HG03103 (cell line): ENCODE measurements around the gene LPIN3.
A peak's percentile ranks its signal among the peaks of the same experiment; 100 is the strongest.

ENCODE experiments used
- ATAC-seq: cut with Tn5 transposase; IDR thresholded peaks from one replicate; pipeline ENCODE4 v1.9.1; 2021; ENCODE audit warnings: low read depth; ENCODE audit not compliant: unreplicated experiment

The LPIN3 gene

DNA sequence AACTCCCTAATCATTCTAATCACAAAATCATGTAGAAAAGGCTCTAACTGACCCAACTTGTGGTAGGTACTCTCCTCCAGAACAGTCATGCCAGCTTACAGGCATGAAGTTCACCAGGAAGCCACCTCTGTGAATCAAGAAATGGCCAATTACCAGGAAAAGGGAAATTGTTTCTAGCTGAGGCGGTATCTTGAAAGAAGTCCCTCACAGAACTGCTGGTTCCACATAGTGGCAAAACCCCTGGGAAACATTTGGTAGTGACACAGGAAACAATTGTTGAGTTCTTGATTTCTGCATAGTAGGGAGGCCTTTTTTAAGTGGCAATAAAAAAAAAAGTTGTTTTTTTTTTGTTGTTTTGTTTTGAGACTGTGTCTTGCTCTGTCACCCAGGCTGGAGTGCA lies 19.6 kb upstream of the LPIN3 start:
- no peak for ATAC-seq

DNA sequence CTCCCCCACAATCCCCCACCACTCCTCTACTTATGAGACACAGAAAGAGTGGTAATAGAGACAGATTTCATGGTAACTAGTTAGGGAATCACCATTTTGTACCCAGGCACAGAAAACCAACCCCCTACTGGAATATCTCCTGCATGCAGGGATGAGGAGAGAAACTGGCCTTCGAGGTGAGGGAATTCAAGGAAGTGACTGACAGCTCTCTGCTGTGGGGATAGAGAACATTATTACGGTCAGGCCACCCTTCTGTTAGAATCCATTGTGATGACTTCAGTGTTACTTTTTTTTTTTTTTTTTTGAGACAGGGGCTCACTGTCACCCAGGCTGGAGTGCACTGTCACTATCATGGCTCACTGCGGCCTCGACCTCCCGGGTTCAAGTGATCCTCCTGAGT lies 13.4 kb upstream of the LPIN3 start:
- ATAC-seq: no peak

DNA sequence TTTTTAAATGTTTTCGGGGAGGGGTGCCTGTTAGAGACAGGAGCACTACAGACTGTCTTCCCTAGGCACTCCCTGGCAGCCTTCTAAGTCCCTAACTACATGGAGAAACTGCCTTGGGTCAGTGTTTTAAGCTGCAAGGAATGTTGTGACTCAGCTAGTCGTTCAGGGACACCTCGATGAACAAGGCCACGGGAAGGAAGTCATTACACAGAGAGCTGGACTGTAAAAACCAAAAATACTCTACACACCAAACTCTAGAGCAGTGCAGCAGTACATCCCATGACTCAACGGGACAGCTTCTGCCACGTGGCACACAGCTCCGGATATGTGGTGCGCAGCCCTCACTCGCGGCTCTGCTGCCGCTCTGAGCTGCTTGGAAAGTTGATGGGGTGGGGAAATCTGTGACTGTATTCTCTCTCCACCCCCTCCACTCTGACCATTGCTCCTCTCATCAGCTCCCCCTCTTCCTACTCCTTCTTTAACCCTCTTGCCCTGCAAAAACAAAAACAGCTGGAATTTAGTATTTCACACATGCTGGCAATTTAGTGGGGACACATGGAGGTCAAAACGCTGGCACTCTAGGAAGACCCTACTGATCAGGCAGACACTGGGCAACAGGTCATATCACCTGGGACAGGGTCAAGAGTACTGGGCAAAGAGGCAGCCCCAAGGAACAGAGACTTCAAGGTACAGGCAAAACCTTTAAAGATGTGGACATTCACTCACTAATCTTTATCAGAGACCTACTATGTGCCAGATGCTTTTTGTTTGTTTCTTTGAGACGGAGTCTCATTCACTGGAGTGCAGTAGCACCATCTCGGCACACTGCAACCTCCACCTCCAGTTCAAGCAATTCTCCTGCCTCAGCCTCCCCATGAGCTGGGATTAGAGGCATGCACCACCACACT lies 10.9 kb upstream of the LPIN3 start:
- peak; percentile 82 for ATAC-seq

DNA sequence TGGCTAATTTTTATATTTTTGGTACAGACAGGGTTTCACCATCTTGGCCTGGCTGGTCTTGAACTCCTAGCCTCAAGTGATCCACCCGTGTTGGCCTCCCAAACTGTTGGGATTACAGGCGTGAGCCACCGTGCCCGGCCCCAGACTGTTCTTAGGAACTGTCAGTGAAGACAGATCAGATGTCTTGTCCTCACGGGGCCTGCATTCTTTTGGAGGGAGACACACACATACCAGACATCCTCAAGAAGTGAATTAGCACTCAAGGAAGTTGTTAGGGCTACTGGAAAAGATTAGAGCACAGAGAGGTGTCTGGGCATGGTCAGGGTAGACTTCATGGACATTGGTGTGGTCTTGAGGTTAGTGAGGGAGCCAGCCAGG lies 10.3 kb upstream of the LPIN3 start:
- no peak for ATAC-seq

DNA sequence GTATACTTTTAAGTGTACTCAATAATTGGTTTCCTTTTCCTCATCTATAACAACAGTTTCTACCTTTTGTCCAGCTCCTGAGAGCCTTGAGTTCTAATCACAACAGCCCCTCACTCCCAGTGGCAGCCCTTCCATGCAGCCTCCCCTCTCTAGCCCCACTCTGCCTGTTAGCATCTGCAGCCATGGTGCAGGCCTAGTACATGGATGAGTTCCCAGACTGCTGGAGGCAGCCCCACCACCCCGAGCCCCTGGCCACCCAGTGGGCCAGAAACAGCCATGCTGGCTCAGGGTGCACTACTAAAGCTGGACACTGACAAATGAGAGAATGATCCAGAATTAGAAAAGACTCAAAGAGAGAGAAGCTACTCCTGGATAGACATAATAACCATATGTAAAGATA lies 9.7 kb upstream of the LPIN3 start:
- ATAC-seq: no peak

DNA sequence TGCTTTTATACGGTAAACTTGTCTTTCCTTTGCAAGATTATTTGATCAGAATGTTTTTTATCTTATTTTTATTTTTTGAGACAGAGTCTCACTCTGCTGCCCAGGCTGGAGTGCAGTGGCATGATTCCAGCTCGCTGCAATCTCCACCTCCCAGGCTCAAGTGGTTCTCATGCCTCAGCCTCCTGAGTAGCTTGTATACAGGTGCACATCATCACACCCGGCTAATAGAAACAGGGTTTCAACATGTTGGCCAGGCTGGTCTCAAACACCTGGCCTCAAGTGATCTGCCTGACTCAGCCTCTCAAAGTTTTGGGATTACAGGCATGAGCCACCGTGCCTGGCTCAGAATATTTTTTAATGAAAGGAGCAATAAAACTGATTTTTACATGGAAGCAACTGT lies 8.9 kb upstream of the LPIN3 start:
- ATAC-seq: no peak

DNA sequence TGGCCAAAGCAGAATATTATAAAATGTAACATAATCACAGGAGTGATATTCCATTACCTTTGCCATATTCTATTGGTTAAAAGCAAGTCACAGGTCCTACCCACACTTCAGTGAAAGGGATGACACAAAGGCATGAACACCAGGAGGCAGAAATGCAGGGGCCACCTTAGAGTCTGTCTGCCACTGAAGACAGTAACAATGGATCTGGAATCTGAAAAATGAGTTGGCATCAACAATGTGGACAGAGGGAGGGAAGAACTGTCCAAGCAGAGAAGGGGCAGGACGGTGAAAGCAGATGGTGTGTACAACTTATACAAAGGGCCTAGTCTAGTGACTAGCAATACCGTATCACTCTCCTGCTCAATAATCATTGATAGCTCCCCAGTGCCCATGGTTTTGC lies 6.6 kb upstream of the LPIN3 start:
- ATAC-seq: no peak

DNA sequence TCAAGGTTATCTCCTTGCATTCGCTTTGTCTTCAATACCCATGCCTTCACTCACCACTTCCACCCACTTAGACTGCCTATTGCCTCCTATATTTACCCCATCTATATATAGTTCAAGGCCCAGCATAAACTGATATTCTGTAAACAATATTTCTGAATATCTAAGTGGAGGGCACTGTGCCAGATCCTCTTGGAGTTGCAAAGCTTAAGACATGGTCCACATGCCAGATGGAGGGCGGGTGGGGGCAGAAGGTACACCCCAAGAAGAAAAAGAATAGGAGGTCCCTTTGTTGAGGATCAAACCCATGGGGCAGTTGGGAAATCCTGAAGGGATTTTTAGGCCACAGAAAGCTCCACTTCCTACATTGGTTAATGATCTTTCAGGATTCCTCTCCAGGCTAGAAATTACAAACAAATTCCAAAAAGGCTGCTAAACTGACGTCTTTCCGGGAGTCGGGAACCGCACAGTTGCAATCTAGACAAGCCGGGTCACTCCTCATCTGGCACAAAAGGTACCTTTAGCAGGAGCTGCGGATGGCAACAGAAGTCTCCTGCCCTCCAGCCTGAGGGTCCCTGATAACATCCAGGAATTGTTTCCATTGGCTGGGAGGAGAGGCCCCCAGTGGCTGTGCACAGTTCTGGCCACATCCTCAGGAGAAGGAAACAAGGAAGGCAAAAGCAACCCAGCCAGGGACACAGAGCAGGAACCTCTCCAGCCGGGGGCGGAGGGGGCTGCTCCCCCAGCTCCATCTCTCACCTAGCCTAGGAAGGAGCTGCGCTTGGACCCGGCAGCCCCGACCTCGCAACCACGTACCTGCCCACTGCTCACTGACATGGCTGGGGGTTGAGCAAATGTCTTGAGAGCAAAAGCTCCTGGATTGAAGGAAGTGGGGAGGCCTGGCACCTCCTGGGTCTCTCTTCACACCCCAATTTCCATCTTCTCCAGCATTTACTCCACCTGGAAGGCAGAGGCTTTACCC lies 5.9 kb upstream of the LPIN3 start:
- no peak for ATAC-seq

DNA sequence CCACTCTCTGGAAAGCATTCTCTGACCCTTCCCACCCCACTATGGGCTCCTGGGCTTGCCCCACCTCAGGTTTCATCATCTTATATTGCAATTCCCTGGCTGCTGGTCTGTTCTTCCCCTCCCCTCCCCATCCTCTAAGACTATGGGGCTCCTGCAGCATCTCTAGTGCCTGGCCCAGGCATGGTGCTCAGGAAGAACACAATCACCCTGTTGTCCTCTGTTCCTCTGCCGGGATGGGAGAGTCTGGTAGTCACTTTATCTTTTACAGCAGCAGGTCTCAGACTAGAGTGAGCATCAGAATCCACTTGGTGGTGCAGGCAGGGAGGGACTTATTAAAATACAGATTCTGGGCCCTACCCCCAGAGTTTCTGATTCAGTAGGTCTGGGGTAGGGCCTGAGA lies 5.0 kb upstream of the LPIN3 start:
- ATAC-seq: no peak

DNA sequence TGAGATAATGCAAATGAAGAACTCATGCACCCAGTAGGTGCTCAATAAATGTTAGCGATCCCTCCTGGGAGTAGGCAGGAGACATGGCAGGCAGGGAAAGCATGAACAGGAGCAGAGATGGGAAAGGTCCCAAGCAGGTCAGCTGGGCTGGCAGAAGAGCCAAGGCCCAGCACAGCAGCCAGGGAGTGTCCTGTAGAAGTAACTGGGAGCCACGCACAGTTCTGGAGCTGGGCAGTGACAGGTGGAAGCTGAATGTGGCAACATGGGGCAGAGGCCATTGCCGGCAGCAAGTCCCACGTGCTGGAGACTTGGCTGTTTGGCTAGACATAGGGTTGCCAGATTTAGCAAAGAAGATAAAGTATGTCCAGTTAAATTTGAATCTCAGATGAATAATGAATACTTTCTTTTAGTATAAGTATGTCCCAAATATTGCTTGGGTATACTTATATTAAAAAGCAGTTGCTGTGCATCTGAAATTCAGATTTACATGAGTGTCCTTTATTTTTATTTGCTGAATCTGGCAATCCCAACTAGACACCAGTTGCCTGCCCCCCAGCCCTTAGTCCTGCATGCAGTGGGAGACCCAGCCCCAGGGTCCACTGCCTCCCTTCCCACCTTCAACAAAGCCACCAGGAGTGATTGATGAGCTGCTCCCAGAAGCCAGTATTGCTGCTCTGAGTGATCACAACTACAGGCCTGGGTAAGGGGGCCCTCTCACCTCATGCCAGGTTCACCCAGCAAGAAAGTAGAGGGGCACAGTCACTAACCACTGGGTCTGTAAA lies 3.7 kb upstream of the LPIN3 start:
- no peak for ATAC-seq

DNA sequence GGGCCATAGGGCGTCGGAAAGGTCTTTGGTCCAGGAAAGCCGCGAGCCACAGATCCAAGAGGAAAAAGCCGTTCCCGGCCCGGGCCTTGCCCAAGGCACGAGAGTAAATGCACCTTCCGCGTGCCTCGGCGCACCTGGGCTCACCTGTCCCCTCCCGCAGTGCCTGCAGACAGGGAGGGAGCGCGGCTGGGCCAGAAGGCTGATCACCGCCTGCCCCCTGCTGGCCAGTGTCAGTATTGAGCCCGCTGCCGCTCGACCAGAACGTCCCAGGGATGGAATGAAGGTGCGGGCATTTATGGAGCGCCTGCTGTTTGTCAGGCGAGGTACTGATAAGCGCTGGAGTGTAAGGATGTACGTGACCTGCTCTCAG lies 679 bp upstream of the LPIN3 start:
- peak; percentile 71 for ATAC-seq

DNA sequence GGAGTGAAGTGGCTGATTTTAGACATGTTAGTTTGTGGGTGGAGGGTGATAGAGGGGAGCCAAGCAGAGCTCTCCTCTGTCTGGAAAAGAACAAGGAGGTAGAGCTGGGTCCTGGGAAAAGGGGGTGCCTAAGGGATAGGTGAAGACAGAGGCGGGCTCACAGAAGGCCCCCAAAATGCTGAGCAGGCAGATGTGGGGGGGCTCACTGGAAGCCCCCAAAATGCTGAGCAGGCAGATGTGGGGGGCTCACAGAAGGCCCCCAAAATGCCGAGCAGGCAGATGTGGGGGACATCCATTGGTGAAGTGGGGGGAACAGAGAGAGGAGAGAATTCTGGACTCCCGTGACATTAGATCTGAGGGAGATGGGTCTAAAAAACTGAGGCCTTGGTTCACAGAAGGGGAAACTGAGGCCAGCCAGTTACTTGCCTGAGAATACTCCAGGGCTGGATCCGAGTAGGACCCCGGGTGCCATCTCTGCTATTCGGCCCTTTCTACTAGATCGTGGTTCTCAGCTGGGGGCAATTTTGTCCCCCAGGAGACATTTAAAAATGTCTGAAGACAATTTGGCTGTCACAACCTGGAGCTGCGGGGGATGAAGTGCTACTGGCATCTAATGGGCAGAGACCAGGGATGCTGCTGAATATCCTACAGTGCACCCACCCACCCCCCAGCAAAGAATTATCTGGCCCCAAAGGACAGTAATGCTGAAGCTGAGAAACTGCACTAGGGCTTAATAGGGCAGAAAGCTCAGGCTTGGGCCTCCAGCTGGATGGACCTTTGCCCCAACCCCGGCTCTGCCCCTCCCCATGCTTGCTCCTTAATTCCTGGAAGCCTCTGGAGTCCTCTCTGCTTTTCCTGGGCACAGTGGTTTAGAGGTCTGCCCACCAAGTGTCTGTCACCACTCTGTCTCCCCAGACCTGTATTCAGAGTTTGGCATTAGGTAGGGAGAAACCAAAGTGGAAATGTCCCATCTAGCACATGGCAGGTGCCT lies 2.1 kb downstream of the LPIN3 start:
- ATAC-seq: no peak

DNA sequence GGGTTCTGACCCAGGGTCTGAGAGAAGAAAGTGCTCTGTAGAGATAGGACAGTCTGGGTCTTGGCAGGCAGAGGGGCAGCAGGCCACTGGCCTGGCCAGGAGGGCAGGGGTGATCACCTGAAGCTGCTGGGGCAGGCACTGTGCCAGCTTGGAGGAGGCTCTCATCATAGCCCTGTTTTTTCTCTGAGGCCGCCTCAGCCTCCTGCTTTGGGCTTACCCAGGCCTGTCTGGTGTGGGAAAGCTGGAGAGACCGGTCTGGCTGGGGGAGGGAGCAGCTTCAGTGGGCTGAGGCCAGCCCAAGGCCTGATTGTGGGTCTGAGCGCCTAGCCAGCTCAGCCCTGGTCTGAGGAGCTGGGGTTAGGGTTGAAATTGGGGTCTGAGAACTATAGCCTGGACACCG lies 3.9 kb downstream of the LPIN3 start:
- no peak for ATAC-seq

DNA sequence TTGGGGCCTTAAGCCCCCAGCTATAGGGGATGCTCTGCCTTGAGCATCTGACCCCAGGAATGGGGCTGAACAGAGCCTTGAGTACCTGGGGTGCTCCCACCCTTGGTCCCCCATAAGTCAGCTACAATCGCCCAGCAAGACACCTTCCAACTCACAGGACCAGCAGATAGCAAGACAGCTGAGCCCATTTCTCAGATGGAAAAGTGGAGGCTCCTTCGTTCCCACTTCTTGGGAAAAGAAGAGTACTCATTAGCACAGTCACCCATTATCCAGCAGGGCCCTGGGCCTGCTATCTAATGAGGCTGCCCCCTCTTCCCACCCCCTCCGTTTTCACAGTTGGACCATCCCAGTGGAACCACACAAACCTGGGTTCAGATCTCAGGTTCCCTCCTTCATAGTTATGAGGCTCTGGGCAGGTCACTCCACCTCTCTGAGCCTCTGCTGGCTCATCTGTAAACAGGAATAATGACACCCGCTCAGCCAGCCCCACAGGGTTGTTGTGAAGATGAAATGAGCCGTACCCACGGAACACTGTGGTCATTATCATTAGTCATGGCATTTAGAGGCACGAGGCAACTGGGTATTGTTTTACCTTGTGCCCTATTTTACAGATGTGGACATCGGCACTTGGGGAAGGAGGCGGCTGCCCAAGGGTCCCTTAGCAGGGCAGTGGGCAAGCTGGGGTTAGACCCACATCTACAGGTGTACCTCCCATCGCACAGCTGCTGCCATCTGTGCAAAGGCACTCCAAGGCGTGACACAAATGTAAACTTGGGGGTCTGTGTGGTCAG lies 4.5 kb downstream of the LPIN3 start:
- ATAC-seq: no peak

DNA sequence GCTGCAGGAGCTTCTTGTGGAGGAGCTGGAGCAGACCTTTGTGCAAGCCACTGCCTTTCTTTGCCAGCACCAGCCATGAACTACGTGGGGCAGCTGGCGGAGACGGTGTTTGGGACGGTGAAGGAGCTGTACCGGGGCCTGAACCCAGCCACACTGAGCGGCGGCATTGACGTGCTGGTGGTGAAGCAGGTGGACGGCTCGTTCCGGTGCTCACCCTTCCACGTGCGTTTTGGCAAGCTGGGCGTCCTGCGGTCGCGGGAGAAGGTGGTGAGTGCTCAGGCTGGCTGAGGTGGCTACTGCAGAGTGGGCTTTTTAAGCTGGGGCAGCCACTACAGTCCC lies 5.1 kb downstream of the LPIN3 start:
- no peak for ATAC-seq

DNA sequence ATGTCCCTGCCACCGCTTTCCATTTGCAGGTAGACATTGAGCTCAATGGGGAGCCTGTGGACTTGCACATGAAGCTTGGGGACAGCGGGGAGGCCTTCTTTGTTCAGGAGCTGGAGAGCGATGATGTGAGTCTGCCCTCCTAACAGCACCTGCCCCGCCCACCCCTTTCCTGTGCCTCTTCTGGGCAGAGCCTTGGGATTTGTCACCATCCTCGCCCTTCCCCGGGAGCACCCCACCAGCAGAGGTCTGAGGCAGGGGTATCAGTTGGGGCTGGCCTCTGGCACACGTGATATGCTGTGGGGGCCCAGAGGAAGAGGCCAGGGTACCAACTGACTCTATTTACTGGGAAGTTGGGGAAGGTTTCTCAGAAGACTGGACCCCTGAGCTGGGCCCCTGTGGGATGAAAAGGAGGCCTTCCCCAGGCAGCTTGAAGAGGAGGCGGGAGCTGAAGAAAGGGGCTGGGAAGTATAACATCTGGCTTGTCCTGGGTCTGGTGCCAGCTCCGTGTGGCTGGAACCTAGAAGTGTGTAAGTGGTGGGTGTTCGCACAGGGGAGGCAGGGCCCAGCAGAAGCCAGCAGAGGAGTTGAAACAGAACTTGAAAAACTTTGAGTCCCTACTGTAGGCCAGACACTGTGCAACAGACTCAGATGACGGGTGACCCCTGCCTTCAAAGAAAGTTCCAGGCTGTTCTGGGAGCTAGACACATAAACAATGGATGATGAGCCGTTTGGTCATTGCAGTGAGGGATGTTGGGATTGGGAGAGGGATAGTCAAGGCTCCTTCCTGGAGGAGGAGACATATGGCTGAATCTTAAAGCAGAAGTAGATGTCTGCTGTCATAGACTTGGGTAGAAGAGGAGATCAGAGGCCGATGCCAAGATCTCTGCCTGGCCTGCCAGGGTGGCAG lies 7.2 kb downstream of the LPIN3 start:
- ATAC-seq: no peak

DNA sequence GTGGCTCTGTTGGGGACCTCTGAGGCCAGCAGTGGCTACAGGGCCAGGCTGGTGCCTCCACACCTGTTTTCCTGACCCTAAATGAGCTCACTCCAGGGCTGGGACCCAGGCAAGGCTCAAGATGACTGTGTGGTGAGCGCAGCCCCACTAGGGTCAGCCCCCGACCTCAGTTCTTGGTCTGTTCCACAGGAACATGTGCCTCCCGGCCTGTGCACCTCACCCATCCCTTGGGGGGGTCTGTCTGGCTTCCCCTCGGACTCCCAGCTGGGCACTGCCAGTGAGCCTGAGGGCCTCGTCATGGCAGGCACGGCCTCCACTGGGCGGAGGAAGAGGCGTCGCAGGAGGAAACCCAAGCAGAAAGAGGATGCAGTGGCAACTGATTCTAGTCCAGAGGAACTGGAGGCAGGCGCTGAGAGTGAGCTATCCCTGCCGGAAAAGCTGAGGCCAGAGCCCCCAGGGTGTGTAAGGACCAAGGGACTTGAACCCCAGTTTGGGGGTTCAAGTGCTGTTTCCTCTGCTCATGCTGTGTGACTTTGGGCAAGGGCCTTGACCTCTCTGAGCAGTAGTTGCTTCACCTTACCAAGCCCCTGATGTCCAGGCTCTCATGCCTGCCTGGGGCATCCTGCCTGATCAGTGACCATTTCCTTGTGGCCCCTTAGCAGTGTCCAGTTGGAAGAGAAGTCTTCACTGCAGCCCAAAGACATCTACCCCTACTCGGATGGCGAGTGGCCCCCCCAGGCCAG lies 8.0 kb downstream of the LPIN3 start:
- no peak for ATAC-seq
